Prostate gland (tissue), 2 donors: Measurements from ENCODE around the gene PIK3IP1.

Experiments used
- CTCF ChIP-seq, 4 experiments: fragments of 200-600 bp in 2 of 4; fragments of 450-650 bp in 2 of 4; sonication (generic) in 2 of 4; IDR thresholded peaks; 1 replicate in 3 of 4; 2 replicates in 1 of 4; pipeline ENCODE4 v1.5.1; 2016 to 2019; ENCODE audit warnings: antibody characterized with exemption in 4 of 4, mild to moderate bottlenecking in 2 of 4, moderate library complexity in 2 of 4
- POLR2A ChIP-seq: fragments of 450-650 bp; IDR thresholded peaks from one replicate; pipeline ENCODE4 v1.6.1; 2016; ENCODE audit warnings: antibody characterized with exemption, mild to moderate bottlenecking
- POLR2AphosphoS5 ChIP-seq: sonication (generic); formaldehyde crosslinking; IDR thresholded peaks from one replicate; pipeline ENCODE4 v1.6.1; 2017; ENCODE audit warnings: antibody characterized with exemption

DNA sequence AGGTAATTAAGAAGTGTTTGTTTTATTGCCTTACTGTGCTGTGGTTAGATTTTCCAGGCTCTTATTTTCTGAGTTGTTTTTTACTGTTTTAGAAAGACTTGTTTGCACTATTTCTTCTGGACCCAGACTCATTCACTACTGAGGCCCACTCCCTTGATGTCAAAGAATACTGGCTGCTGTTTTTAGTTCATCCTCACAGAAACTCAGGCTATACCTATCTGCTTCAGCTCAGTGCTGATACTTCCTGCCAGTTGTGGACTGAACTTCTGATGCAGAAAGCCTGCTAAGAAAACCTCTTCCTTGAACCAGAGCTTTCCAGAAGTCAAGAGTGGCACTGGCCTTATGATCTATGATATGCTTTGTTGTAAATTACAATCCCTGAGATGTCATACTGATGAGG, 15.9 kb upstream of the PIK3IP1 start:
- TF ChIP-seq POLR2AphosphoS5 (no peak), CTCF (IDR thresholded peaks at IDR 0.05) (no peak), POLR2A (no peak)
